SIG-M5 (cell line): ENCODE data around the gene FRMD1.

Source experiments
- DNase-seq: peaks from one replicate; lab custom pipeline; 2025; lab: John Stamatoyannopoulos, UW

The FRMD1 gene

GRCh38 chr6:168027521-168027920 is 51.5 kb downstream of the FRMD1 start:
- DNase-seq = no peak

DNA sequence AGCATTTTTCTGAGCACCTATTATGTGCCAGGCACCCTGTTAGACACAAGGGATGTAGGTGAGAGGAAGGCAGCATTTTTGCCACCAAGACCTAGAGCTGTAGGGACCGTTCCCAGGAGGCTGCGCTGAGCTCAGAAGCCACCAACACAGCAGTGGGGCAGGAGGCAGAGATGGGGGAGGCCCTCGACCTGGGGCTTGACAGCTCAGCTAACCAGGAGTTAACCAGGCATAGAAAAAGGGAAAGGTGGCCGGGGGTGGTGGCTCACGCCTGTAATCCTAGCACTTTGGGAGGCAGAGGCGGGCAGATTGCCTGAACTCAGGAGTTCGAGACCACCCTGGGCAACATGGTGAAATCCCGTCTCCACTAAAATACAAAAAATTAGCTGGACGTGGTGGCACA is 52.1 kb downstream of the FRMD1 start:
- no peak for DNase-seq

DNA sequence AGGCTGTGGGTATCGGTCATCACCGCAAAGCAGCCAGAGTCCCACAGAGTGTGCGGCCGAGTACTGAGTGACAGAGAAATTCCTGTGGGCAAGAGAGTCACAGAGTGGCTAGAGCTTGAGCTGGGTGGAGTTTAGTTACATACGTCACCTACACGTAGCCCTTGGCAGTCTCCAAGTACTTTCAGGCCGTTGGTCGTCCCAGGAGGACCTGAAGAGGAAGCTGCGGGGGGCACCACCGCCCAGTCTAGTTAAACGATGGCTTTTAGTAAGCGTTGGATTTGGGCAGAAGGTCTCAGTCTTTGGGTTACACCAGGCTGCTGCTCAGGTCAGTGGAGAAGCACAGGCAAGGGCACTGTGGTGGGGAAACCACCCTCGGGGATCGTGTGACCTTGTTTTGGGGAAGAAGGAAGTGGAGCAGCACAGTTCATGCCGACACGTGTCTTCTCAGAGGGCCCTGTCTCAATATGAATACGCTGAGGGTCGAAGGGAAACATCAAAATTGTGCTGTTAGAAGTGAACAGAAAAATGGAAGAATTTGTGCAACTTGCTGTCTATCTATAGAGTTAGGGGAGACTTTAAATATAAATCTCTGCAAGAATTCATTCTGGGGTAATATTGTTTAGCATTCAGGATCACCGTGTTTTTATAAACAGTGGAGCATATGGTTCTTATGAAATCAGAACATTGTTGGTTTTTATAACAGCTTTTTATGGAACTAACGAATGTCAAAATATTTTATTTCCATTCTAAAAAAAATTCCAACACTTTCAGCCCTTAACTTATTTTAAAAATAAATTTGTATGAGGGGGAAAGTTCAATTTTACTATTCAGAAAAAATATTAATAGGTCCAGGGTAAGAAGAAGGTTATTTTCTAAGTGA is 52.9 kb downstream of the FRMD1 start:
- no peak for DNase-seq

GRCh38 chr6:168024951-168025510 is 54.0 kb downstream of the FRMD1 start:
- no peak for DNase-seq

GRCh38 chr6:168022488-168023321 is 56.3 kb downstream of the FRMD1 start:
- DNase-seq = no peak

DNA sequence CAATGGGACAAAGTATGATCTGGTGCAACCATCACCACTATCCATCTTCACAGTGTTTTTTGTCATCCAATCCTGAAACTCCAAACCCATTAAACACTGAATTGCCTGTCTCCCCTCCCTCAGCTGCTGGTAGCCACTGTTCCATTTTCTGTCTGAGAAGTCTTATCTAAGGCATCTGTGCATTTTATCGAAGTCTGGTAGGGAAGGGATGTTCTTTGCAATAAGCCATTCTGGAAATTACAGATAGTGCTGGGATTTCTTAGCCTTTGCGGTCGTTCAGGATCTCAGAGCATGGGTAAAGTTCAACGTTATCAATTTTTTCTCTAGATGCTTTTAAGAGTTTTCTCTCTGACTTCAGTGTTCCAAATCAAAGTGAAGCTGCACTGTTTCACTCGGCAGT is 57.4 kb downstream of the FRMD1 start:
- no peak for DNase-seq

- no peak for DNase-seq
These were observed 58.8 kb downstream of the FRMD1 start for GRCh38 chr6:168020242-168020641.

GRCh38 chr6:168018664-168019063 is 60.3 kb downstream of the FRMD1 start:
- no peak for DNase-seq

DNA sequence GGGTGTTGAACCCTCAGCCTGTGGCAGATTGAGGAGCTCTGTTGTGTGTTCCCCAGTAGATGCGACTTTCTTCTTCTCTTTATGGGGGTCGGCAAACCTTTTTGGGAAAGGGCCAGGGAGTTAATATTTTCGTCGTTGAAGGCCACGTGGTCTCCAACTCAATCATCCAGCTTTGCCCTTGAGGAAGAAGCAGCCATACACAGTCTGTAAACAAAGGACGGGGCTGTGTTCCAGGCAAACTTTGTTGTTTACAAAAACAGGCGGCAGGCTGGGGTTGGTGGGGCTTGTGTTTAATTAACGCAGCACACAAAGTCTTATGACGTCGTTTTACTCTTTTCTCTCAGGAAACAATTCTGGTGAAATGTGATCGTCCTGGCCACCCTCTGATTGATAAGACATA is 61.4 kb downstream of the FRMD1 start:
- no peak for DNase-seq

- no peak for DNase-seq
These were observed 62.1 kb downstream of the FRMD1 start for GRCh38 chr6:168016721-168017525.

GRCh38 chr6:168016176-168016620 is 62.8 kb downstream of the FRMD1 start:
- DNase-seq = no peak

DNA sequence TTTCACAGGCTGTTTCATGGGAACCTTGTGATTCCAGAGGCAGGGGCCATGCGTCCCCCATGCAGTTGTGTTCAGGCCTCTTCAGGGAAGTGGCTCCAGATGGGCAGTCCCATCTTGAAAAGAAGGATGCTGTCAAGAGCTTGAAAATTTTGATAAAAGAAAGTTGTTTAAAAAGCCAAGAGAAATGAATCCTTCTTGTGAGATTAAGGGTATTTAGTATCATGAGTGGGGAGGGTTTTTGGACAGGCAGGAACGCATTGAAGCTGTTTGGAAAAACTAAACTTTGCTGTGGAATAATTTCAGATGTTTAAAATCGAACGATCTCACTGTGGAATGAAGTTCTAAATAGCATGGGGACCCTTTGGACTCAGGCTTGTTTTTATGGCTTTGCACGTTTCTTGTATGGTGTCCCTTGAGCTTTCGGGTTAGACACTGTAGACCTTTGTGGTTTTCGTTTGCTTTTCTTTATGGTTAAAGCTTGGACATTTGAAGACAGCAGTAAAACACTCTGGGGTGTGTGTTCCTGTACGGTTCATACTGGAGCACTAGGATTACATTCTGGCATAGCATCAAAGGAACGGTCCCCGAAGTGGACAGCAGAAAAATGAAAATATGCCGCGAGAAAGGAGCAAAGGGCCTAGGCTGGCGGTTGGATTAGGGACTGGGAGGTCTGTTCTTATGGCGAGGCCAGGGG is 63.4 kb downstream of the FRMD1 start:
- no peak for DNase-seq

GRCh38 chr6:168015009-168015408 is 64.0 kb downstream of the FRMD1 start:
- no peak for DNase-seq

- DNase-seq = no peak
These were observed 64.6 kb downstream of the FRMD1 start for GRCh38 chr6:168014428-168014827.

DNA sequence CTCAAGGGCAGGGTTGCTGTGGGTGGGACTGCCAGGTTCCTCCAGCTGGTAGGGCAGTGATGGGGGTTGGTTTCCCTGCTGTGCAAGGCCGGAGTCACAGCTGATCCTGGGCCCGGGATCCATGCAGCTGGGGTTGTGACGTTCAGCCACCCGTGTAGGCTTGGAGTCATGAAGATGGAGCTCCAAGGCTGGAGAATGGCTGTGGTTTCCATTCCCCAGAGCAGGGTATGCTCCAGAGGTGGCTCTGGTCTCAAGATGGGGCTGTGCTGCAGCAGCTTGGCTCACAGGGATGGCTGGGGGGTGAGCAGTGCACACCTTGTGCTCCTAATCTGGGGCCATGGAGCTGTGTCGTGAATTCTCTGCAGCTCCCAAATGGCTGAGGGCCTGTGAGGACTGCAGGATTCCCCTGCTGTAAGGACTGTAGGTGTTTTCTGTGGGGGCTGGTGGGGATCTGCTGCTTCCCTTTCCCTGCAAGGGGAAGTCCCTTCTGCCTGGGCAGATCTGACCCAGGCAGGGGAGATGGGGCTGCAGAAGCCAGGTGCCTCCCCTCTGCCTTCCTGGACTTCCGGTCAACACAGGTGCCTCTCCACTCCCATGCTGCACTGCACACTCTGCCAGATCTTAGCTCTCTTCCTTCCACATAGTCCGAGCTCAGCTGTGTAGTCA is 65.6 kb downstream of the FRMD1 start:
- DNase-seq = no peak

GRCh38 chr6:168012431-168013249 is 66.4 kb downstream of the FRMD1 start:
- DNase-seq = no peak

- no peak for DNase-seq
These were observed 67.7 kb downstream of the FRMD1 start for GRCh38 chr6:168011291-168011690.

- DNase-seq = no peak
These were observed 69.7 kb downstream of the FRMD1 start for GRCh38 chr6:168009331-168009730.

DNA sequence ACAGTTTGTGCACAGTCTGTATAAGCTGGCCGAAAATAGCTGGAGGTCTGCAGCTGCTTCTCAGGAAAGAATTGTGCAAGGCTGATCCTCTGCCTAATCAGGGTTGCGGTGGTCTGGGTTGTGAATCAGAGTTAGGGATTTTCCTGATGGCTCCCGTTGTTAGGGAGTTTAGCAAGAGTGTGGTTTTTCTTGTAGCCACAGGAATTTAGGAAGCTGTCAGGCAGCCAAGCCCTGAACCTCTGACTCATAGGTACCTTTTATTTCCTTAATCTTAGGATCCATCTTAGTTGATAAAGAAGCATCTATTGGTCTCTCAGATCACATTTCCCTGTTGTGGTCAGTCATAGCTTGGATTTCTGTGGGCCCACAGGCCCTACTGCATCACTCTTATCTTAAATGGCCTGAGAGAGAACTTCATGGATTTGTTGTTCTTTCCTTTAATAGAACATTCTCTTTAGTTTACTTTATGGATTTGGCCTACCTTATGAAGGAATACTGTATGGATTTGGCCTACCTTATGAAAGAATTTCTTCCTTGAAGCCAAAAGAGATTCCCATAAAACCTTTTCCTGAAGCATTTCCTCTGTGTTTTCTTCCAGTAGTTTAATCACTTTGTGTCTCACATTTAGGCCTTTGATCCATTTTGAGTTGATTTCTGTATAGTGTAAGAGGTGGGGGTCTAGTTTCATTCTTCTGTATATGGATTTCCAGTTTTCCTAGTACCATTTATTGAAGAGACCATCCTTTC is 71.2 kb downstream of the FRMD1 start:
- DNase-seq = no peak
